Activated CD4-positive, alpha-beta T cell treated with anti-CD3 and anti-CD28 coated beads for 36 hours (primary cell): ENCODE measurements around the gene C19orf12. TPM values are rescaled to one million over a fixed set of nuclear protein-coding genes. Genes with fewer than 3 reads are reported as not detected.
A peak's percentile ranks its signal among the peaks of the same experiment; 100 is the strongest.
"Not testable (repeated sequence)": the region's sequence is repeated elsewhere in the genome, so short reads cannot be mapped to it uniquely, and the experiment has no call there.

ENCODE experiments used
- ATAC-seq: fragments of 200-7000 bp; cut with Tn5 transposase; one replicate; pipeline ENCODE4 v1.10.0; 2021; ENCODE audit warnings: mild to moderate bottlenecking, moderate library complexity
- CTCF ChIA-PET: fragments of 350-600 bp; sonication (Branson Sonifier 250); formaldehyde crosslinking; loops from one replicate; lab custom pipeline; 2021; ENCODE audit warnings: antibody characterized with exemption; lab: Charles Lee
- POLR2A ChIA-PET: fragments of 350-600 bp; sonication (Branson Sonifier 250); formaldehyde crosslinking; loops from one replicate; lab custom pipeline; 2021; ENCODE audit warnings: antibody characterized with exemption, inconsistent platforms; lab: Charles Lee
- DNase-seq: peaks from one replicate; pipeline ENCODE4 v3.0.0-alpha.2; 2020
- H3K27ac Mint-ChIP-seq: one replicate; pipeline ENCODE4 v1.8.0; 2021; ENCODE audit warnings: mixed read lengths
- H3K27me3 Mint-ChIP-seq: one replicate; pipeline ENCODE4 v1.8.0; 2021; ENCODE audit warnings: mixed read lengths
- H3K36me3 Mint-ChIP-seq: one replicate; pipeline ENCODE4 v1.8.0; 2021; ENCODE audit warnings: low read depth, mixed read lengths
- H3K4me1 Mint-ChIP-seq: one replicate; pipeline ENCODE4 v1.8.0; 2021; ENCODE audit warnings: mixed read lengths
- H3K4me3 Mint-ChIP-seq: one replicate; pipeline ENCODE4 v1.8.0; 2021; ENCODE audit warnings: mild to moderate bottlenecking, moderate library complexity, mixed read lengths
- H3K9me3 Mint-ChIP-seq: one replicate; pipeline ENCODE4 v1.8.0; 2021; ENCODE audit warnings: low read depth, mixed read lengths
- intact Hi-C, 2 experiments: fragments of 100-400 bp; cut with DNase I in 1 of 2; cut with micrococcal nuclease in 1 of 2; formaldehyde crosslinking; loops; one replicate each; pipeline versions ENCODE4 v1.14.2 to v1.15.1; 2022 to 2024; cut with DNase I, micrococcal nuclease
- total RNA-seq, 2 experiments: library from RNA; stranded (reverse); gene quantifications; one replicate each; pipeline ENCODE4 v1.2.3, GENCODE V29; 2021

C19orf12 gene
- total RNA-seq, 2 experiments from 2014 or later = 26.7 to 35.7 TPM

DNA sequence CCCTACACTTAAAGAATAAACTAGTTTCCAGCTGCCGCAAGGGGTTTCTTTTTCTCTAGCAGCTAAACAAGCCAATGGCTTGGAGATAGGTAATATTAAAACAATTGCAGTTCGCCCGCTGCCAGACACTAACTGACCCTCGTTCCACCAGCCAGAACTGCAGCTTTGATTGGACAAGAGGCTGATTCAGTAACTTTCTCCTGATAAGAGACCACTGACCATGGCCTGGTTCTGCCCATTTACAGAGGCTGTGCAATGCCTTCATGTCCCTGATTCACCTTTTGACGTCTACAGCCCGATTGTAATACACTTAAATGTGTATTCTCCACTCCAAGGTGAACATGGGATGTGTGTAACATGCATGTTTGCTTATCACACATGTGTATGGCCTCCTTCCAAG lies 12.8 kb upstream of the C19orf12 start:
- DNase-seq (no peak), ATAC-seq (no peak)
- H3K4me1 Mint-ChIP-seq = peaks cover 10% of the 10 kb centered on the region
- peaks cover 8% of the 10 kb centered on the region for H3K27me3 Mint-ChIP-seq
- intact Hi-C loops = no loop called here
- ChIA-PET CTCF (interaction anchor here (0.6 to 5.8 kb wide), 7 partner anchors 12 to 506 kb away, joined by 3 to 57 read pairs (median 4); partner anchors contain the start of gene C19orf12), POLR2A (no interaction called here)
- H3K4me3 Mint-ChIP-seq = no peak overlapping the region
- H3K9me3 Mint-ChIP-seq = no peaks in the 10 kb centered on the region
- H3K36me3 Mint-ChIP-seq = no peaks in the 10 kb centered on the region
- H3K27ac Mint-ChIP-seq = no peak overlapping the region

DNA sequence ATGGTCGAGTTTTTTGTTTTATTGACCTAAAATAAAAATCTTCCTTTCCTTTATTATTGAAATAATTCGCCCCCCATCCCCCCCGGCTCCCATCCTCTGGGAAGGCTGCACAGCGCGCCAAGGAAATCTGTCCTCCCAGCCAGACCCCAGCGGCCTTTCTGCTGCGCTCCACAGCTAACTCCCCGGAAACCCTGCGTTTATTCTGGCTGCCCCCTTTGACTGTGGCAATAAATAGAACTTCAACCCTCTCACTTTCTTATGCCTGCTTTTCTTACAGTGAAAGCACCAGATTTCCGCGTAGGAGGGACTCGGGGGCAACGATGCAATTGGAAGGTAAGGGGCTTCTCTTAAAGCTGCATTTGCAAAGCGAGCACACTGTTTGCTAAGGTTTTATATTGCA lies 9.7 kb upstream of the C19orf12 start:
- ChIA-PET CTCF (interaction anchor here (1.2 to 5.8 kb wide), 3 partner anchors 9 to 118 kb away, joined by 3 to 28 read pairs (median 4); partner anchors contain the start of genes C19orf12 and POP4), POLR2A (interaction anchor here (0.7 kb wide), 1 partner anchor 195 kb away, joined by 6 read pairs; no protein-coding TSS in a partner anchor)
- H3K4me3 Mint-ChIP-seq = no peak overlapping the region
- peaks cover 4% of the 10 kb centered on the region for H3K27me3 Mint-ChIP-seq
- H3K36me3 Mint-ChIP-seq = no peaks in the 10 kb centered on the region
- intact Hi-C loops = no loop called here
- no peaks in the 10 kb centered on the region for H3K9me3 Mint-ChIP-seq
- peaks cover 10% of the 10 kb centered on the region for H3K4me1 Mint-ChIP-seq
- DNase-seq (no peak), ATAC-seq (no peak)
- H3K27ac Mint-ChIP-seq = no peak overlapping the region

DNA sequence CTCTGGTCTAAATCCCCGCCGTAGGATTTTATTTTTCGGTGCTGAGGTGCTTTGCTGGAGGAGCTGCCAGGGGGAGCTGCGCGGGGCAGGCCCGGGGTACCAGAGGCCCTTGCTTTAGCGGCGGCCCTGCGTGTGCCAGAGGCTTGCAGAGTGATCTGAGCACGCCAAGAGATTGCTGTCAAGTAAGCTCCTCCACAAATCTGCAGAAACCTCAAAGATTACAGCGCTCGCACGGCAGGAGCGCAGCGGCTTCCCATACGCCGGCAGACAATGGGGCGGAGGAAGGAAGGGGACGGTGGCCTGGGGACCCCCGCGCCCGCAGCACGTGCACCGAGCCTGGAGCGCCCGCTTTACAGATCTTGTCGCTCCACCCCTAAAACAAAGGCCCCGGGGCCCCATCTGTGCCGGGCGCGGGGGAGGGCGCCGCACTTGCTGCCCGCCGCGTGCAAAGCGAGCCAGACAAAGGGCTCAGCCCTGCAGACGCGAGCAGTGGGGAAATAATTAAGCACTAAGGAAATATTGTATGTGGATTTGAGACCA lies 9.1 kb upstream of the C19orf12 start:
- ChIA-PET CTCF (interaction anchor here (0.5 to 5.8 kb wide), 3 partner anchors 7 to 30 kb away, joined by 3 to 28 read pairs (median 3); partner anchors contain the start of gene C19orf12), POLR2A (no interaction called here)
- Mint-ChIP-seq H3K4me1 (peaks cover 10% of the 10 kb centered on the region), H3K36me3 (no peaks in the 10 kb centered on the region), H3K27ac (no peak overlapping the region), H3K27me3 (peaks cover 4% of the 10 kb centered on the region), H3K9me3 (no peaks in the 10 kb centered on the region), H3K4me3 (peak overlapping the region; percentile 31)
- ATAC-seq (peak; percentile 71), DNase-seq (peak; percentile 55)
- intact Hi-C loops = no loop called here

- H3K4me1 Mint-ChIP-seq = peaks cover 33% of the 10 kb centered on the region
- ATAC-seq (no peak), DNase-seq (no peak)
- no peaks in the 10 kb centered on the region for H3K9me3 Mint-ChIP-seq
- H3K27ac Mint-ChIP-seq = no peak overlapping the region
- peaks cover 14% of the 10 kb centered on the region for H3K36me3 Mint-ChIP-seq
- CTCF ChIA-PET = interaction anchor here (0.7 to 7.3 kb wide), 27 partner anchors 9 to 762 kb away, joined by 3 to 130 read pairs (median 6); partner anchors contain the start of genes PLEKHF1 and POP4
- POLR2A ChIA-PET = interaction anchor here (0.6 to 1.5 kb wide), 2 partner anchors 111 to 478 kb away, joined by 3 to 6 read pairs; partner anchors contain the start of gene POP4
- H3K27me3 Mint-ChIP-seq = no peaks in the 10 kb centered on the region
- H3K4me3 Mint-ChIP-seq = no peak overlapping the region
- intact Hi-C loops = loop anchor here in 1 of 2 experiments (2.0 kb wide), 1 partner anchor 188 kb away; no protein-coding TSS in a partner anchor
These were observed 2.0 kb upstream of the C19orf12 start for GRCh38 chr19:29717051-29717450.

GRCh38 chr19:29715701-29716581 lies 880 bp upstream of the C19orf12 start:
- H3K27me3 Mint-ChIP-seq = no peaks in the 10 kb centered on the region
- intact Hi-C loops = loop anchor here (1.0 to 2.0 kb wide), 12 partner anchors 22 to 503 kb away; partner anchors contain the start of genes POP4 (in 2 of the 2), CCNE1 (in 1 of the 2), PLEKHF1 (in 1 of the 2) and UQCRFS1 (in 1 of the 2)
- ChIA-PET CTCF (interaction anchor here (0.6 to 7.3 kb wide), 35 partner anchors 8 to 761 kb away, joined by 3 to 130 read pairs (median 6); partner anchors contain the start of genes PLEKHF1 and POP4), POLR2A (interaction anchor here (0.5 to 2.0 kb wide), 6 partner anchors 51 to 507 kb away, joined by 3 to 6 read pairs (median 4); partner anchors contain the start of genes PLEKHF1 and POP4)
- ATAC-seq (peak; percentile 10), DNase-seq (no peak)
- H3K4me1 Mint-ChIP-seq = peaks cover 44% of the 10 kb centered on the region
- peak overlapping the region; percentile 99 for H3K27ac Mint-ChIP-seq
- H3K36me3 Mint-ChIP-seq = peaks cover 16% of the 10 kb centered on the region
- peak overlapping the region; percentile 92 for H3K4me3 Mint-ChIP-seq
- no peaks in the 10 kb centered on the region for H3K9me3 Mint-ChIP-seq

- POLR2A ChIA-PET = interaction anchor here (0.5 to 2.0 kb wide), 4 partner anchors 9 to 122 kb away, joined by 3 to 7 read pairs (median 4); partner anchors contain the start of gene PLEKHF1
- Mint-ChIP-seq H3K9me3 (no peaks in the 10 kb centered on the region), H3K4me3 (peak overlapping the region; percentile 92), H3K4me1 (peaks cover 57% of the 10 kb centered on the region), H3K27ac (peak overlapping the region; percentile 91), H3K27me3 (no peaks in the 10 kb centered on the region), H3K36me3 (peaks cover 19% of the 10 kb centered on the region)
- intact Hi-C loops = loop anchor here in 1 of 2 experiments (1.0 to 2.0 kb wide), 3 partner anchors 9 to 502 kb away; partner anchors contain the start of gene UQCRFS1
- DNase-seq (peak; percentile 66), ATAC-seq (peak; percentile 29)
- CTCF ChIA-PET = interaction anchor here (0.7 to 7.3 kb wide), 11 partner anchors 10 to 115 kb away, joined by 3 to 130 read pairs (median 5); partner anchors contain the start of genes PLEKHF1 and POP4
These were observed 599 bp downstream of the C19orf12 start for GRCh38 chr19:29714371-29714952.

GRCh38 chr19:29712744-29713516 lies 2.1 kb downstream of the C19orf12 start:
- Mint-ChIP-seq H3K4me1 (peaks cover 71% of the 10 kb centered on the region), H3K36me3 (peaks cover 19% of the 10 kb centered on the region), H3K9me3 (no peaks in the 10 kb centered on the region), H3K27me3 (no peaks in the 10 kb centered on the region), H3K4me3 (peak overlapping the region; percentile 92), H3K27ac (peak overlapping the region; percentile 91)
- DNase-seq = peak; percentile 31
- POLR2A ChIA-PET = interaction anchor here (0.6 kb wide), 3 partner anchors 125 to 230 kb away, joined by 3 to 5 read pairs (median 3); no protein-coding TSS in a partner anchor
- CTCF ChIA-PET = interaction anchor here (0.7 to 7.3 kb wide), 10 partner anchors 9 to 108 kb away, joined by 3 to 130 read pairs (median 6); partner anchors contain the start of genes PLEKHF1 and POP4
- ATAC-seq = no peak
- intact Hi-C loops = loop anchor here in 1 of 2 experiments (1.0 kb wide), 1 partner anchor 8 kb away; no protein-coding TSS in a partner anchor

DNA sequence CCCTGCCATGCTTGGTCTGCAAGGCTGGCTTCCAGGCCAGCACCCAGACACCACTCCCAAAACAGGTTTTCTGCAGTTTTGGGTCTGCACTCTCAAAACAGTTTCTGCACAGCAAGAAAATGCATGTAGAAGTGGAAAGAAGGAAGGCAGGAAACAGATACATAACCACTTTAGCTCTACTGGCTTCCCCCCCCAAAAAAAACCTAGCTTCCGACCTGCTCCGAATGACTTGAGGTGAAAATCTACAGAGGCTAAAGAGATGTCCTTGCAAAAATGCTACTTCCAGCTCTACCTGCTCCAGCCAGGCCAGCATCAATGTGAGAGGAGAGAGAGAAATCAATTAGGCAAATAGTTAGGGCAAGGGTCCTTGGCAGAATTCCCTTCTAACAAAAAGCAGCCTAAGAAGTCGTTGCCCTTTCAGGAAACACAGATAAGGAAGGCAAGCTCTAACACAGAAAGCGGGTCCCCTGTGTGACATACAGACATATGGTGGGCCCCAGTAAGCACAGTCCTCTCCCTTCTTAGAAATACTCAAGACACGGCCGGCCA lies 3.4 kb downstream of the C19orf12 start:
- intact Hi-C loops = no loop called here
- DNase-seq (no peak), ATAC-seq (no peak)
- Mint-ChIP-seq H3K36me3 (peaks cover 28% of the 10 kb centered on the region), H3K4me1 (peaks cover 75% of the 10 kb centered on the region), H3K27me3 (no peaks in the 10 kb centered on the region), H3K27ac (peak overlapping the region; percentile 52), H3K9me3 (no peaks in the 10 kb centered on the region), H3K4me3 (peak overlapping the region; percentile 92)
- ChIA-PET CTCF (interaction anchor here (0.7 to 7.3 kb wide), 7 partner anchors 9 to 309 kb away, joined by 3 to 130 read pairs (median 18); partner anchors contain the start of genes PLEKHF1 and POP4), POLR2A (interaction anchor here (0.5 kb wide), 1 partner anchor 104 kb away, joined by 3 read pairs; no protein-coding TSS in a partner anchor)

GRCh38 chr19:29709440-29709798 lies 5.6 kb downstream of the C19orf12 start:
- CTCF ChIA-PET = interaction anchor here (1.0 kb wide), 1 partner anchor 41 kb away, joined by 4 read pairs; no protein-coding TSS in a partner anchor
- H3K36me3 Mint-ChIP-seq = peaks cover 47% of the 10 kb centered on the region
- H3K9me3 Mint-ChIP-seq, H3K27me3 Mint-ChIP-seq, POLR2A ChIA-PET, ATAC-seq, H3K4me3 Mint-ChIP-seq, intact Hi-C loops, DNase-seq: not testable (repeated sequence)
- peaks cover 86% of the 10 kb centered on the region for H3K4me1 Mint-ChIP-seq
- H3K27ac Mint-ChIP-seq = peak overlapping the region; percentile 27
